Osteoblast (primary cell): Measurements from ENCODE around the gene CROCC. TPM values are rescaled to one million over a fixed set of nuclear protein-coding genes. Genes with fewer than 3 reads are reported as not detected.

Experiments
- DNase-seq: peaks from one replicate; pipeline ENCODE4 v3.0.0; 2011; ENCODE audit warnings: low spot score, mixed read lengths; ENCODE audit not compliant: insufficient read length; ENCODE audit errors: missing footprints
- H2AFZ ChIP-seq: 2 replicates; pipeline ENCODE4 v1.6.0; 2011; ENCODE audit warnings: mild to moderate bottlenecking, low read length
- H3K27ac ChIP-seq: 2 replicates; pipeline ENCODE4 v1.5.1; 2011; ENCODE audit warnings: mild to moderate bottlenecking, low read depth, low read length, moderate library complexity
- H3K27me3 ChIP-seq: 2 replicates; pipeline ENCODE4 v1.6.0; 2012; ENCODE audit warnings: mild to moderate bottlenecking, control low read depth, inconsistent platforms, low read length, moderate library complexity; ENCODE audit not compliant: insufficient read depth
- H3K36me3 ChIP-seq: 2 replicates; pipeline ENCODE4 v1.5.1; 2011; ENCODE audit warnings: mild to moderate bottlenecking, low read length, control low read depth, moderate library complexity; ENCODE audit not compliant: insufficient read depth
- H3K4me1 ChIP-seq: 2 replicates; pipeline ENCODE4 v1.5.1; 2011; ENCODE audit warnings: mild to moderate bottlenecking, low read length, control low read depth, moderate library complexity; ENCODE audit not compliant: insufficient read depth
- H3K4me2 ChIP-seq: 2 replicates; pipeline ENCODE4 v1.6.0; 2011; ENCODE audit warnings: mild to moderate bottlenecking, low read length; ENCODE audit not compliant: insufficient read depth
- H3K4me3 ChIP-seq: fragments of 200-600 bp; sonication (generic); 3 replicates; pipeline ENCODE4 v1.5.1; 2012; ENCODE audit warnings: mild to moderate bottlenecking, low read length, inconsistent platforms; ENCODE audit not compliant: insufficient read depth
- H3K79me2 ChIP-seq: 2 replicates; pipeline ENCODE4 v1.6.0; 2012; ENCODE audit warnings: mild to moderate bottlenecking, low read length, control low read depth, inconsistent platforms; ENCODE audit not compliant: insufficient read depth
- H3K9me3 ChIP-seq: 2 replicates; pipeline ENCODE4 v1.5.1; 2011; ENCODE audit warnings: low read depth, low read length, control low read depth
- H4K20me1 ChIP-seq: 2 replicates; pipeline ENCODE4 v1.6.0; 2012; ENCODE audit warnings: mild to moderate bottlenecking, low read length, control low read depth; ENCODE audit not compliant: insufficient read depth
- total RNA-seq: library from RNA; depleted of rRNA; stranded (reverse); fragments of >200 nt; gene quantifications from 2 replicates; pipeline ENCODE4 v1.2.3, GENCODE V29; 2012
- TF ChIP-seq, protein P1 (sequence below): IDR thresholded peaks from 2 replicates; pipeline ENCODE4 v1.5.1; 2011; ENCODE audit warnings: mild to moderate bottlenecking, low read depth, low read length, moderate library complexity; ENCODE audit errors: extremely low read depth

CROCC gene
- total RNA-seq, 1 donor: 20.3 TPM

DNA sequence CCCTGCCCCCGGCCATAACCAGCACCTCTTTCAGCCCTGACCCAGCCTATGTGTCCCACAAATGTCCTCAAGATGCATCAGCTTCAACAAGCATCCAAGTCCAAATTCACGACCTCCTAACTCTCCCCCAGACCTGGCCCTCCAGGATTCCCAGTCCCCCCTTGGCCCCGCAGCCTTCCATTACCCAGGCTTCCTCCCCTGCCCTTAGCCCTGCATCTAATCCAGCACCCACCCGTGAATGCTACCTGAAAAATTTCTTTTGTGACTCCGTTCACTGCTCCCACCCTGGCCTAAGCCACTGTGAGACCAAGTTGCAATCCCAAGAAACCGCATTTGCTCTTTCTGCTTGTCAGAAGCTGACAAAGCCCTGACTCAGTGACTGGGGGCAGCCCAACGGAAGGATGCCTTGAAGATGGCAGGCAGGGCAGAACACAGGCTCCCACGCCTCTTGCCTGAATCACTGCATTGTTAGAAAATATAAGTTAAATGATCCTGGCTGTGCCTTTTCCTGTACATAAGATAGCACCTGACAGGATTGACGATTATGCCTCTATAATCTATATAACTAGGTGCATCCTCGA lies 59.6 kb downstream of the CROCC start:
- TF ChIP-seq, protein P1, sequence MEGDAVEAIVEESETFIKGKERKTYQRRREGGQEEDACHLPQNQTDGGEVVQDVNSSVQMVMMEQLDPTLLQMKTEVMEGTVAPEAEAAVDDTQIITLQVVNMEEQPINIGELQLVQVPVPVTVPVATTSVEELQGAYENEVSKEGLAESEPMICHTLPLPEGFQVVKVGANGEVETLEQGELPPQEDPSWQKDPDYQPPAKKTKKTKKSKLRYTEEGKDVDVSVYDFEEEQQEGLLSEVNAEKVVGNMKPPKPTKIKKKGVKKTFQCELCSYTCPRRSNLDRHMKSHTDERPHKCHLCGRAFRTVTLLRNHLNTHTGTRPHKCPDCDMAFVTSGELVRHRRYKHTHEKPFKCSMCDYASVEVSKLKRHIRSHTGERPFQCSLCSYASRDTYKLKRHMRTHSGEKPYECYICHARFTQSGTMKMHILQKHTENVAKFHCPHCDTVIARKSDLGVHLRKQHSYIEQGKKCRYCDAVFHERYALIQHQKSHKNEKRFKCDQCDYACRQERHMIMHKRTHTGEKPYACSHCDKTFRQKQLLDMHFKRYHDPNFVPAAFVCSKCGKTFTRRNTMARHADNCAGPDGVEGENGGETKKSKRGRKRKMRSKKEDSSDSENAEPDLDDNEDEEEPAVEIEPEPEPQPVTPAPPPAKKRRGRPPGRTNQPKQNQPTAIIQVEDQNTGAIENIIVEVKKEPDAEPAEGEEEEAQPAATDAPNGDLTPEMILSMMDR: no peak
- Histone ChIP-seq H3K4me1 (peaks cover 45% of the 10 kb centered on the region), H3K4me2 (peak overlapping the region; percentile 83), H3K79me2 (peaks cover 24% of the 10 kb centered on the region), H3K27me3 (no peaks in the 10 kb centered on the region), H2AFZ (peak overlapping the region; percentile 78), H3K36me3 (peaks cover 8% of the 10 kb centered on the region), H4K20me1 (peaks cover 18% of the 10 kb centered on the region), H3K9me3 (no peaks in the 10 kb centered on the region), H3K27ac (peak overlapping the region; percentile 93), H3K4me3 (peak overlapping the region; percentile 78)
- DNase-seq: peak; percentile 100

DNA sequence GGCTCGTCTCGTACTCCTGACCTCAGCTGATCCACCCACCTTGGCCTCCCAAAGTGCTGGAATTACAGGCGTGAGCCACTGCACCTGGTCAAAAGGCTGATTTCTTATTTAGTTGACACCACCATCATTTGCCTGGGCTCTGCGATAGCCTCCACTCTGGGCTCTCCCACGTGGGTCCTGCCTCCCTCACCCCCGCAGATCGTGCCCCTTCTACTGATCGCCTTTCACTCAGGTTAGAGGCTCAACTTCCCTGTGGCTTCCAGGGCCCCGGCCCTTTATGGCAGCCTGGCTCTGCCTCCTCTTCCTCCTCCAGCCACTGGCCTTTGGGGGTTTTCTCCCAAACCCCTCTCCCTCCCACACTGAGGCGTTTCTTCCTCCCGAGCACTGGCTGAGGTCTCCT lies 61.2 kb downstream of the CROCC start:
- Histone ChIP-seq H3K4me1 (peaks cover 45% of the 10 kb centered on the region), H3K79me2 (peaks cover 16% of the 10 kb centered on the region), H2AFZ (no peak overlapping the region), H3K27me3 (no peaks in the 10 kb centered on the region), H3K27ac (no peak overlapping the region), H3K4me2 (no peak overlapping the region), H4K20me1 (peaks cover 9% of the 10 kb centered on the region), H3K36me3 (peaks cover 7% of the 10 kb centered on the region), H3K4me3 (no peak overlapping the region), H3K9me3 (no peaks in the 10 kb centered on the region)
- TF ChIP-seq, protein P1: no peak
- DNase-seq: no peak

DNA sequence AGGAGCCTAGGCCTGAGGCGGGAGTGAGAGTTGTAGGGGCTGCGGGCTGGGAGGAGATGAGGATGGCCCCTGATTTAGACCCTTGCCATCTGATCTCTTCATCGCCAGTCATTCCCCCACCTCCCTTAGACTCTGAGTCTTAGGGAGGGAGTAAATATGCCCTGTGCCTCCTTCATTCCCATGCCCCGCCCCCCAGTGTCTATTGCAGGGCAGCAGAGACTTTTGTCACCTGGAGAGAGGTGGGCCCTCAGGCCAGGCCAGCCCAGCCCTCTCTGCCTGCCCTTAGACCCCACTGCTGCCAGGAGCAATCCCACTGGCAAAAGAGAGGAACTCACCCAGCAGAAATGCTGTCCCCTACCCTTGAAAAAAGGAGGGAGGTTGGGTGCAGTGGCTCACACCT lies 61.9 kb downstream of the CROCC start:
- Histone ChIP-seq H3K4me2 (no peak overlapping the region), H3K27ac (no peak overlapping the region), H4K20me1 (peaks cover 2% of the 10 kb centered on the region), H3K79me2 (peaks cover 10% of the 10 kb centered on the region), H3K4me1 (peaks cover 40% of the 10 kb centered on the region), H3K4me3 (no peak overlapping the region), H3K36me3 (peaks cover 11% of the 10 kb centered on the region), H2AFZ (no peak overlapping the region), H3K27me3 (no peaks in the 10 kb centered on the region), H3K9me3 (no peaks in the 10 kb centered on the region)
- DNase-seq: no peak
- TF ChIP-seq, protein P1: no peak

DNA sequence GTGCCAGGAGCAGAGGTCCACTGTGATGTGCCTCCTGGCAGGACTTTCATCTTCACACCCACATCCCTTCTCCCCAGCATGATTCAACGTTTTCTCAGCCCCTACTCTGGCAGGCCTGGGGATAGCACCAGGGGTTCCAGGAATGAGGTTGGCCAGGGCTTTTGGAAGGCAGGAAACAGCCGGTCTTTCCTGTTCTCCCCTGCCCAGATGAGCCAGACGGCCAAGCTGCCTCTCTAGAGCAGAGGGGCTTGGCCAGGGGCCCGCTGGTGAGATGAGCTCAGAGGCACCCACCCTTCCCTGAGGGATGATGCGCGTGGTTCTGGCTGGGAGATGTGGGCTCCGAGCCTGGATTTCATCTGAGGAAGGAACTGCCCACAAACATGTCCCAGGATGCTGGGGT lies 63.0 kb downstream of the CROCC start:
- no peak overlapping the region for H3K4me2 ChIP-seq
- DNase-seq: peak; percentile 99
- peaks cover 11% of the 10 kb centered on the region for H3K36me3 ChIP-seq
- H3K79me2 ChIP-seq: peaks cover under 1% of the 10 kb centered on the region
- H3K9me3 ChIP-seq: no peaks in the 10 kb centered on the region
- no peak overlapping the region for H3K4me3 ChIP-seq
- no peak overlapping the region for H2AFZ ChIP-seq
- TF ChIP-seq, protein P1: no peak
- peaks cover 29% of the 10 kb centered on the region for H3K4me1 ChIP-seq
- no peaks in the 10 kb centered on the region for H3K27me3 ChIP-seq
- no peaks in the 10 kb centered on the region for H4K20me1 ChIP-seq
- H3K27ac ChIP-seq: peak overlapping the region; percentile 48
